Germinal center (tissue), 1 donor: Measurements from ENCODE around the gene PAX7.
"Not testable (repeated sequence)": the region's sequence is repeated elsewhere in the genome, so short reads cannot be mapped to it uniquely, and the experiment has no call there.

Experiments
- DNase-seq: peaks from one replicate; pipeline ENCODE4 v3.0.0; 2012; ENCODE audit warnings: mixed read lengths, low spot score

Gene PAX7

GRCh38 chr1:18730321-18730720, 99.7 kb downstream of the PAX7 start:
- no peak for DNase-seq

DNA sequence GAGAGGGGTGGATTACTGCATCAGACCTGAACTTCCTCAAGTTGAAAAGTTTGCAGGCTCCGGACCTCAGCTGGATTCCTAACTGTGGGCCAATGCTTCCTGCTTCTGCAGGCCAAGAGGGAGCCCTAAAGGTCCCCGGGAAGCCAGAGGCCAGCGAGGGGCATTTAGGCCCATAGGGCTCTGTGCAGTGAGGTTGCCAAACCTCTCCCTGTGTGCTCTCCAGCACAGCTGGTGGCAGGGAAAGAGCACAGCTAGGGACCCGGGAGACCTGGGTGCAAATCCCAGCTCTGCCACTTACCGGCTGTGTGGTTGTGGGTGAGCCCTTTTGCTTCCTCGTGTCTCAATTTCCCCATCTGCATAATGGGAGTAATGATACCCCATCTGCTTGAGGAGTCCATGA, 100.5 kb downstream of the PAX7 start:
- DNase-seq = no peak

GRCh38 chr1:18731591-18732235, 101.1 kb downstream of the PAX7 start:
- no peak for DNase-seq

DNA sequence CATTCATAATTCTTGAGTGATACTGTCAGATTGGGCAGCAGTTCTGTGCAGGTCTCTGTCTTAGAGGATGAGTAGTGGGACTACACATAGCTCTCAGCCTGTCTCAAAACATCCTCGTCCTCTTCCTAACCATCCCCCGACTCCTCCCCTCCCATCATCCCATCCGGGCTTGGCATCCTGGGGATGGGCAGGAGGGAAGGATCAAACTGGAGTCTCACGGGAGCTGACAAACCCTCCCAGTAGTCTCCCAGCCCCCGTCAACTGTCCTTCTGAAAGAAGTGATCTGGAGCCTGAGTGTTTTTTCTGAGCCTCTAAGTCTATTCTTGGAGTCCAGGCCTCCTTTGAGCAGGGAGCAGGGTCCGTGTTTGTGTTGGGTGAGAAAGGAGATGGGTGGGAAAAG, 102.0 kb downstream of the PAX7 start:
- no peak for DNase-seq

GRCh38 chr1:18734001-18734400, 103.4 kb downstream of the PAX7 start:
- no peak for DNase-seq

- DNase-seq = no peak
Observed at GRCh38 chr1:18734461-18735223, 104.0 kb downstream of the PAX7 start.

- no peak for DNase-seq
Observed at GRCh38 chr1:18735224-18735997, 104.8 kb downstream of the PAX7 start.

DNA sequence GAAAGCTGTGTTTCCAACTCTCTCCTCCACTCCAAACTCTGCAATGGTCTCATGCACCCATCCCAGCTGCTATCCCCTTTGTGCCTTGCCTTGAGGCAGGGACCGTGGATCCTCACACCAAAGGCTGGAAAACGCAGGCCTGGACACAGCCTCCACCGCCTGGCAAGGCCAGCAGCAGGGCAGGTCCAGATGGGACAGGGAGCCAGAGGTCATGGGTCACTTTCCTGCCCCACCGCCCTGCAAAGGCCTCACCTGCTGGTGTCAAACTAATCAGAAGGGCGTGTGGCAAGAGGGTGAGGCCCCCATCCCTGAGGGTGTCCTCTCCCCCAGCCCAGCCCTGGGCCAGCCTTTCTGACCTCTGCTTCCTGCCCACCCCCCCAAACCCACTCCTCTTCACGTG, 106.3 kb downstream of the PAX7 start:
- DNase-seq = no peak

GRCh38 chr1:18738126-18738525, 107.5 kb downstream of the PAX7 start:
- no peak for DNase-seq

DNA sequence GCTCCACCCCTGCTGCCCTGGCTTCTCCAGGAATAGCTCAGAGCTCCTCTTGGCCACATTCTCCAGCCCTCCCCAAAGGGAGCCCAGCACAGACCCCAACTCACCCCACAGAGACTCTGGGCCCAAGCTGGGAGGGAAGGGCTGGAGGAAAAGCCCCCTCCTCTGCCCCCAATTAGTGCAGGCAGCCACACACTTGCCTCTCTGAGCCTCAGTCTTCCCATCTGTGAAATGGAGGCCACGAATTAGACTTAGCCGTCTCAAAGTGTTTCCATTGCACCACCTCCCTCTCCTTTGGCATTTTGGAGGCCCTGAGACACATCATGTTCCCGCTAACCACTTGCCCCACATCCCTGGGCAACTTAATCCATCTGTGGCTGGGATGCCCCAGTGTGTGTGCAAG, 108.0 kb downstream of the PAX7 start:
- no peak for DNase-seq

GRCh38 chr1:18739408-18739807, 108.8 kb downstream of the PAX7 start:
- DNase-seq = no peak

DNA sequence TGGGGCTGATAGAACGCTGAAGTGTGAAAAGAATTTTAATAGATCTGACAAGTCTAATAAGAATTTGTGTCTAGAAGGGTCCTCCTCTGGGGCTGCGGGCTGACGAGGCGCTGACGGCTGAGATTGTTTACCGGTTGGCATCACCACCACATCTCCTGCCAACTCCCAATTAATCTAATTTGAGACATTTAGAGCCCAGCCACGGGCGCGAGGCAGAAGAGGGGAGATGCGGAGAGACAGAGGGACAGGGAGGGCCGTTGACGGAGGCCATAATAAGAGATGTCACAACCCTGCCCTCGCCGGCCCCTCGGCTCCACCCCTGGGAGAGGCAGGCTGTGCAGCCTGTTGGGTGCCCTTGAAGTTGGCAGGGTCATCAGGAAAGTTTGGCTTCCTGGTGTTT, 109.3 kb downstream of the PAX7 start:
- DNase-seq = no peak

DNA sequence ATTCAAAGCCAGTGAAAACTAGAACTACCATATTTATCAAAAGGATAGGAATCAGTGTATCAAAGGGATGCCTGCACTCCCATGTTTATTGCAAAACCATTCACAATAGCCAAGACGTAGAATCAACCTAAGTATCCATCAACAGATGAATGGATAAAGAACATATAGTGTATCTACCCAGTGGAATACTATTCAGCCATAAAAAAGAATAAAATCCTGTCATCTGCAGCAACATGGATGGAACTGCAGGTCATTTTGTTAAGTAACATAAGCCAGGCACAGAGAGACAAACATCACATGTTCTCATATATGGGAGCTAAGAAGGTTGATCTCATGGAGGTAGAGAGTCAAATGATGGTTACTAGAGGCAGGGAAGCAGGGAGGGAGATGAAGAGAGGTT, 110.0 kb downstream of the PAX7 start:
- no peak for DNase-seq

- no peak for DNase-seq
Observed at GRCh38 chr1:18743233-18743632, 112.6 kb downstream of the PAX7 start.

- DNase-seq = not testable (repeated sequence)
Observed at GRCh38 chr1:18744381-18744780, 113.7 kb downstream of the PAX7 start.

- DNase-seq = no peak
Observed at GRCh38 chr1:18746981-18747380, 116.3 kb downstream of the PAX7 start.

DNA sequence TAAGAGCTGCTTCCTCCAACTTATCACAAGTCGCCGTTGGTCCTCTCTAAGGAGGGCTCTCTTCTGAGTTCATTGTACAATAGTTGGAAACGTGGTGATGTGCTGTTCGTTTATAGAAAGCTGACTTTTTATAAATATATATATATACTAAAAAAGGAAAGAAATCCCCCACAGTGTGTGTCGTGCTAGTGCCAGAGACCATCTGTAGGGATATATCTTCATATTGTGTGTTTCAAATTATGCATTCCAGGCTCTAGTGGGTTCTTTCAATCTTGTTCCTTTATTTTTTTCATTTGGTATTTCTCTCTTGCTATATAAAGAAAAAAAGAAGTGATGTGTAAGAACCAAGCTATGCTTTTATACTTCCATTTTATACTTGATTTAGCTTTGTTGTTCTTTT, 117.0 kb downstream of the PAX7 start:
- DNase-seq = no peak

DNA sequence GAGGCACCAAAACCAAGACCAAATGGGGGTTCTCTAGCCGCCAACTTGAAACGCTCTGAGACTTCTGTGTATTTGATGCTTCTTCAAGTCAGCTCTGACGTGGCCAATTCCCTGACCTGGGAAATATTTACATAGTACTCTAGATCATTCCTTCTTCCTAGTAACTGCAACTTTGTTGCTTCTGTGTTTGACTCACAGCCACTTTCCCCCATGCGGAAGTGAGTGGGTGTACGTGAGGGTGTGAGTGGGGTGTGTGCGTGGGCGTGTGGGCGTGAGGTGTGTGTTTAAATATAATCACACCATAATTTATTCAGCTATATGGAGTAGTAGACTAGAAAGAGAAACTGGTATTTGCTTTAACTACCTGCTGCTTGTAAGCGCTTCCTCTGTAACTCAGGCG, 117.8 kb downstream of the PAX7 start:
- DNase-seq = no peak

DNA sequence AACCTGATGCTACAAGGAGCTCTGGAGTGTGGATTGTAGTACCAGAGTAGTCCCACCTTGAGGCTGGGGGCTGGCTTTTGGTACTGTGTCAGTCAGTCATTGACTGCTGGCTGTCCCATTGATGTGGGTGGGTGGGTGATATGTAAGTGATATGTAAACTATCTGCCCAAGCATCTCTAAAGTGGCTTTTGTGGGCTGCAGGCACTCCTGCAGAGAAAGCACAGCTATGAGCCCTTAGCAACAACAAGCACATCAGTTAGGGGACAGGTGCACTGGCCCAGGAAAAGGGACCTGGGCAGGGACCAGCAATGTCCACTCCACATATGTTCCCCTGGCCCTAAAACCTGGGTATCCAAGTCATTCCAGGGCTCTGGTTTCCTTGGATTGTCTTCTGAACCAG, 118.9 kb downstream of the PAX7 start:
- no peak for DNase-seq

DNA sequence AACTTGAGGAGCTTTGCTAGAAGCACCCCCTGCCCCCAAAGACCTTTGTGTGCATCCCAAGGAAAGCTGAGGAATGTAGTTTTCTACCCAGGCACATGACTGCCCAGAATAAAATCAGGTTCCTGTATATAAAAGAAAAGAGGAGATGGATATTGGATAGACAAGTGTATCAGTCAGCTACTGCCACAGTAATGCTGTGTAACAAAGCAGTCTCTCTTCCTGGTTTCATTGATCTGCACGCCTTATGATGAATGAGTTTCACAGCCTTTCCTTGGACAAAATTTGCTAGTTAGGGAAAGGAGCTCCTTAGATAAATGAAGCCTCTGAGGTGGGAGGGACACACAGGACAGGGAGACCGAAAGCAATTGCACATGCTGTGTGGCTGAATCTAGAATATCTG, 120.0 kb downstream of the PAX7 start:
- DNase-seq = no peak

DNA sequence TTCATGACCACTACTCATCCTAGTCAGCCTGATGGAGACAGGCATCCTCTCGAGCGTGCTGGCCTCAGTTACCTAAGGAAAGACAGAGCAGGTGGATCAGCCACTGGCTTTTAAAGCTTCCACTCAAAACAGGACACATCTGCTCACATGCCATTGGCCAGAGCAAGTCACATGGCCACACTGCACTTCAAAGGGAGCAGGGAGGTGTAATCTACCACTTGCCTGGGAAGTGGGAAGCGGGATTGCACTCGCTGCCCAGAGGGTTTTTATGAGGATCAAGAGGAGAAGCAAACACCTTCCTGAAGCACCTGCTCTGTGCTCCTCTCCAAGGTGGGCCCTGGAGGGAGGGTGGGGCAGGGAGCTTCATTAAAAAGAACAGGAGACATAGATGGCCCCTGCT, 120.8 kb downstream of the PAX7 start:
- no peak for DNase-seq

GRCh38 chr1:18752409-18752808, 121.8 kb downstream of the PAX7 start:
- no peak for DNase-seq

GRCh38 chr1:18760156-18760555, 129.5 kb downstream of the PAX7 start:
- DNase-seq = no peak
